IMR-90 (cell line): ENCODE data around the gene CTAGE1. TPM values are rescaled to one million over a fixed set of nuclear protein-coding genes. Genes with fewer than 3 reads are reported as not detected.

Experiments used
- ATAC-seq: fragments of 200-7000 bp; cut with Tn5 transposase; 2 replicates; pipeline ENCODE4 v1.9.1; 2020; ENCODE audit warnings: low read depth, mild to moderate bottlenecking, moderate library complexity
- BruUV-seq: library from RNA; stranded (reverse); fragments of 400-500 nt; replicated peaks from 2 replicates; lab custom pipeline; 2021; lab: Mats Ljungman, UMichigan
- CTCF ChIA-PET: fragments of 300-600 bp; formaldehyde crosslinking; extraction: SDS; loops from one replicate; lab custom pipeline; 2021; ENCODE audit warnings: antibody characterized with exemption; lab: Yijun Ruan, JAX
- POLR2A ChIA-PET: fragments of 300-600 bp; sonication (Branson Sonifier 250); formaldehyde crosslinking; loops from one replicate; lab custom pipeline; 2022; ENCODE audit warnings: antibody characterized with exemption; ENCODE audit not compliant: unreplicated experiment; lab: Charles Lee
- DNase-seq: peaks from one replicate; pipeline ENCODE4 v3.0.0; 2013
- H2AFZ ChIP-seq: replicated peaks from 2 replicates; pipeline ENCODE3; 2013; ENCODE audit warnings: low read length, mild to moderate bottlenecking; ENCODE audit not compliant: poor library complexity
- H2AK5ac ChIP-seq: 2 replicates; pipeline ENCODE4 v1.6.1; 2013; ENCODE audit warnings: low read depth, low read length, inconsistent platforms
- H2AK9ac ChIP-seq: replicated peaks from 2 replicates; pipeline ENCODE3; 2013; ENCODE audit warnings: mild to moderate bottlenecking, low read depth, low read length, moderate library complexity; ENCODE audit not compliant: poor library complexity
- H2BK120ac ChIP-seq: 2 replicates; pipeline ENCODE4 v1.6.1; 2013; ENCODE audit warnings: low read depth, low read length, inconsistent platforms
- H2BK15ac ChIP-seq: 3 replicates; pipeline ENCODE4 v1.6.1; 2013; ENCODE audit warnings: low read depth, low read length, inconsistent platforms
- H2BK20ac ChIP-seq: 2 replicates; pipeline ENCODE4 v1.6.1; 2013; ENCODE audit warnings: low read depth, mild to moderate bottlenecking, inconsistent platforms, low read length, moderate library complexity
- H2BK5ac ChIP-seq: 2 replicates; pipeline ENCODE4 v1.6.1; 2013; ENCODE audit warnings: mild to moderate bottlenecking, low read depth, low read length, inconsistent platforms; ENCODE audit not compliant: poor library complexity, severe bottlenecking
- H3K14ac ChIP-seq: replicated peaks from 2 replicates; pipeline ENCODE4 v1.6.1; 2013; ENCODE audit warnings: low read depth, low read length, inconsistent platforms
- H3K18ac ChIP-seq: 2 replicates; pipeline ENCODE4 v1.6.1; 2013; ENCODE audit warnings: low read depth, low read length, control low read depth
- H3K23ac ChIP-seq: 2 replicates; pipeline ENCODE4 v1.6.1; 2013; ENCODE audit warnings: low read depth, low read length, inconsistent platforms
- H3K27ac ChIP-seq: 2 replicates; pipeline ENCODE4 v1.5.1; 2013; ENCODE audit warnings: mild to moderate bottlenecking, control low read depth, low read length; ENCODE audit not compliant: insufficient read depth
- H3K27me3 ChIP-seq: 2 replicates; pipeline ENCODE4 v1.6.1; 2013; ENCODE audit warnings: low read length; ENCODE audit not compliant: control insufficient read depth, insufficient read depth
- H3K36me3 ChIP-seq: 2 replicates; pipeline ENCODE4 v1.6.1; 2013; ENCODE audit warnings: low read length, mixed read lengths; ENCODE audit not compliant: control insufficient read depth, insufficient read depth
- H3K4ac ChIP-seq: 2 replicates; pipeline ENCODE4 v1.6.1; 2013; ENCODE audit warnings: low read depth, low read length, inconsistent platforms
- H3K4me1 ChIP-seq: 2 replicates; pipeline ENCODE4 v1.6.1; 2013; ENCODE audit warnings: low read length, mixed read lengths; ENCODE audit not compliant: control insufficient read depth, insufficient read depth
- H3K4me2 ChIP-seq: 2 replicates; pipeline ENCODE4 v1.6.1; 2013; ENCODE audit warnings: low read depth, mild to moderate bottlenecking, control low read depth, low read length, moderate library complexity
- H3K4me3 ChIP-seq: 2 replicates; pipeline ENCODE4 v1.5.1; 2013; ENCODE audit warnings: low read depth, mild to moderate bottlenecking, control low read depth, low read length, moderate library complexity; ENCODE audit not compliant: insufficient read depth
- H3K56ac ChIP-seq: 2 replicates; pipeline ENCODE4 v1.6.1; 2013; ENCODE audit warnings: low read length, inconsistent platforms; ENCODE audit not compliant: insufficient read depth; ENCODE audit errors: extremely low read depth
- H3K79me1 ChIP-seq, 2 experiments: 2 replicates each; pipeline ENCODE4 v1.6.1; 2013; ENCODE audit warnings: low read length in 2 of 2, inconsistent platforms in 1 of 2, low read depth in 1 of 2
- H3K9ac ChIP-seq: 2 replicates; pipeline ENCODE4 v1.6.1; 2013; ENCODE audit warnings: low read depth, low read length, control low read depth
- H3K9me1 ChIP-seq: 2 replicates; pipeline ENCODE4 v1.6.1; 2013; ENCODE audit warnings: low read length, inconsistent platforms; ENCODE audit not compliant: insufficient read depth
- H3K9me3 ChIP-seq: 2 replicates; pipeline ENCODE4 v1.6.1; 2013; ENCODE audit warnings: low read length; ENCODE audit not compliant: control insufficient read depth, insufficient read depth
- H4K20me1 ChIP-seq: 2 replicates; pipeline ENCODE4 v1.6.1; 2013; ENCODE audit warnings: low read length, inconsistent platforms; ENCODE audit not compliant: insufficient read depth
- H4K5ac ChIP-seq: 2 replicates; pipeline ENCODE4 v1.6.1; 2013; ENCODE audit warnings: mild to moderate bottlenecking, low read depth, low read length, control low read depth
- H4K8ac ChIP-seq, 2 experiments: 2 replicates each; pipeline ENCODE4 v1.6.1; 2013; ENCODE audit warnings: low read depth in 2 of 2, low read length in 2 of 2, control low read depth in 1 of 2, inconsistent platforms in 1 of 2
- H4K91ac ChIP-seq: 2 replicates; pipeline ENCODE4 v1.6.1; 2013; ENCODE audit warnings: low read depth, low read length, inconsistent platforms; ENCODE audit not compliant: insufficient read depth
- BHLHE40 ChIP-seq: fragments of 150-350 bp; IDR thresholded peaks from 2 replicates; pipeline ENCODE4 v1.6.1; 2016; ENCODE audit warnings: mild to moderate bottlenecking, low read depth, low read length
- CEBPB ChIP-seq: IDR thresholded peaks from 2 replicates; pipeline ENCODE4 v1.6.1; 2012; ENCODE audit warnings: low read depth, low read length, improper control_type of control experiment
- CHD1 ChIP-seq: IDR thresholded peaks from 2 replicates; pipeline ENCODE4 v1.6.1; 2012; ENCODE audit warnings: low read depth, low read length, improper control_type of control experiment
- FOS ChIP-seq: fragments of 150-350 bp; IDR thresholded peaks from 2 replicates; pipeline ENCODE4 v1.6.1; 2016; ENCODE audit warnings: low read depth, low read length
- MAFK ChIP-seq: IDR thresholded peaks from 2 replicates; pipeline ENCODE4 v1.6.1; 2012; ENCODE audit warnings: low read depth, low read length, improper control_type of control experiment
- MXI1 ChIP-seq: IDR thresholded peaks from 2 replicates; pipeline ENCODE4 v1.6.1; 2012; ENCODE audit warnings: low read depth, mild to moderate bottlenecking, low read length, moderate library complexity, borderline replicate concordance
- POLR2A ChIP-seq: IDR thresholded peaks from 2 replicates; pipeline ENCODE4 v1.6.1; 2012; ENCODE audit warnings: mild to moderate bottlenecking, low read depth, low read length
- RCOR1 ChIP-seq: IDR thresholded peaks from 2 replicates; pipeline ENCODE4 v1.6.1; 2012; ENCODE audit warnings: mild to moderate bottlenecking, low read length, improper control_type of control experiment; ENCODE audit not compliant: insufficient replicate concordance
- RFX5 ChIP-seq: IDR thresholded peaks from 2 replicates; pipeline ENCODE4 v1.8.0; 2012; ENCODE audit warnings: low read depth, mild to moderate bottlenecking, low read length, moderate library complexity
- WGBS, 2 experiments: methylation state at CpG; one replicate each; pipeline versions ENCODE4 v1.1.5 to v1.1.7; 2013; ENCODE audit warnings: missing lambda C conversion rate in 2 of 2; ENCODE audit not compliant: insufficient read length in 1 of 2; ENCODE audit errors: extremely low coverage in 2 of 2; 5-methylcytosine and 5-hydroxymethylcytosine counted together
- dilution Hi-C: fragments of 300-500 bp; cut with HindIII; formaldehyde crosslinking; loops from one replicate; pipeline ENCODE4 v1.14.3; 2018; ENCODE audit warnings: low sequenced_read_pairs; ENCODE audit not compliant: unreplicated experiment
- in situ Hi-C: fragments of 300-500 bp; cut with MboI; formaldehyde crosslinking; loops from 3 replicates; pipeline ENCODE4 v1.14.3; 2019; ENCODE audit warnings: low sequenced_read_pairs, inconsistent platforms, mixed read lengths
- intact Hi-C: fragments of 100-400 bp; cut with micrococcal nuclease; formaldehyde crosslinking; loops from 2 replicates; pipeline ENCODE4 v1.10.0; 2022
- polyA plus RNA-seq, 3 experiments: library from polyadenylated mRNA; depleted of rRNA; stranded (reverse); fragments of >200 nt; gene quantifications; 2 replicates each; pipeline ENCODE4 v1.2.3, GENCODE V29; 2012; ENCODE audit warnings: low replicate concordance in 1 of 3
- total RNA-seq: library from RNA; depleted of rRNA; stranded (reverse); fragments of >200 nt; gene quantifications from 2 replicates; pipeline ENCODE4 v1.2.3, GENCODE V29; 2012
- TF ChIP-seq, protein P1 (sequence below): conservative IDR thresholded peaks from 2 replicates; pipeline ENCODE4 v1.5.1; 2012; ENCODE audit warnings: mild to moderate bottlenecking, low read depth, low read length, improper control_type of control experiment
- TF ChIP-seq, protein P2 (sequence below): fragments of 150-350 bp; IDR thresholded peaks from 2 replicates; pipeline ENCODE4 v1.6.1; 2017; ENCODE audit warnings: mild to moderate bottlenecking, antibody characterized with exemption, low read length, low read depth

The CTAGE1 gene
- total and polyA plus RNA-seq, 2 of the 4 experiments (the other 2 are of a cell fraction), result 0.09 TPM; not detected in 1

DNA sequence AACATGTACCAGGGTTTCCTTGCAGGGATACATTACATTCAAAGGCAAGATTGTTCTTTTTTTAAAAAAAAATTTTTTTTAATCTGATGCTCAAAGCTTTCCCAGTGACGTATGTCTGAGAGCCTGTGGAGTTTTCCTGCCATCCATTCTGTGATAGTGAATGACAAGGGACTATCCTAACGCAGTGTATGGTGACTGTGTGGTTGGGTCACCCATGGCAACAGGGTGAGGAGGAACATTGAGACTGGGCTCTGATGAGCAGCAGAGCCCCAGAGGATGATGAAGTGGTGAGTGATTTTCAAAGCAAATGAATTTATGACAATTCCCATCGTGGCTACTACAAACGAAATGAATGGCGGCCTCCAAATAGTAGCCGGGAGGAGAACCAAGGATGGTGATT is 28.6 kb upstream of the CTAGE1 start:
- no peak overlapping the region for H4K8ac ChIP-seq
- ATAC-seq (no peak), DNase-seq (no peak)
- H3K23ac ChIP-seq, result no peak overlapping the region
- no peak overlapping the region for H2AK5ac ChIP-seq
- TF ChIP-seq CHD1 (no peak), MAFK (no peak), FOS (no peak), BHLHE40 (no peak), CEBPB (no peak), POLR2A (no peak), MXI1 (no peak), RCOR1 (no peak), RFX5 (no peak)
- TF ChIP-seq, protein P1, sequence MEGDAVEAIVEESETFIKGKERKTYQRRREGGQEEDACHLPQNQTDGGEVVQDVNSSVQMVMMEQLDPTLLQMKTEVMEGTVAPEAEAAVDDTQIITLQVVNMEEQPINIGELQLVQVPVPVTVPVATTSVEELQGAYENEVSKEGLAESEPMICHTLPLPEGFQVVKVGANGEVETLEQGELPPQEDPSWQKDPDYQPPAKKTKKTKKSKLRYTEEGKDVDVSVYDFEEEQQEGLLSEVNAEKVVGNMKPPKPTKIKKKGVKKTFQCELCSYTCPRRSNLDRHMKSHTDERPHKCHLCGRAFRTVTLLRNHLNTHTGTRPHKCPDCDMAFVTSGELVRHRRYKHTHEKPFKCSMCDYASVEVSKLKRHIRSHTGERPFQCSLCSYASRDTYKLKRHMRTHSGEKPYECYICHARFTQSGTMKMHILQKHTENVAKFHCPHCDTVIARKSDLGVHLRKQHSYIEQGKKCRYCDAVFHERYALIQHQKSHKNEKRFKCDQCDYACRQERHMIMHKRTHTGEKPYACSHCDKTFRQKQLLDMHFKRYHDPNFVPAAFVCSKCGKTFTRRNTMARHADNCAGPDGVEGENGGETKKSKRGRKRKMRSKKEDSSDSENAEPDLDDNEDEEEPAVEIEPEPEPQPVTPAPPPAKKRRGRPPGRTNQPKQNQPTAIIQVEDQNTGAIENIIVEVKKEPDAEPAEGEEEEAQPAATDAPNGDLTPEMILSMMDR, result no peak
- TF ChIP-seq, protein P2, sequence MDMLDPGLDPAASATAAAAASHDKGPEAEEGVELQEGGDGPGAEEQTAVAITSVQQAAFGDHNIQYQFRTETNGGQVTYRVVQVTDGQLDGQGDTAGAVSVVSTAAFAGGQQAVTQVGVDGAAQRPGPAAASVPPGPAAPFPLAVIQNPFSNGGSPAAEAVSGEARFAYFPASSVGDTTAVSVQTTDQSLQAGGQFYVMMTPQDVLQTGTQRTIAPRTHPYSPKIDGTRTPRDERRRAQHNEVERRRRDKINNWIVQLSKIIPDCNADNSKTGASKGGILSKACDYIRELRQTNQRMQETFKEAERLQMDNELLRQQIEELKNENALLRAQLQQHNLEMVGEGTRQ, result no peak
- H2BK120ac ChIP-seq, result no peak overlapping the region
- no peak overlapping the region for H3K18ac ChIP-seq
- no peak overlapping the region for H3K14ac ChIP-seq
- H3K9ac ChIP-seq, result no peak overlapping the region
- no TSS peak for BruUV-seq
- H3K27ac ChIP-seq, result no peak overlapping the region
- no peaks in the 10 kb centered on the region for H3K79me1 ChIP-seq
- H4K91ac ChIP-seq, result no peak overlapping the region
- intact Hi-C loops (no loop called here), dilution Hi-C loops (no loop called here), in situ Hi-C loops (no loop called here)
- H2BK15ac ChIP-seq, result no peak overlapping the region
- no peak overlapping the region for H2AFZ ChIP-seq
- H4K20me1 ChIP-seq, result no peaks in the 10 kb centered on the region
- H3K4me3 ChIP-seq, result no peak overlapping the region
- no peak overlapping the region for H2AK9ac ChIP-seq
- 78% methylated on average over 5 of the region's 6 CpGs; no CpG with 5 or more reads in 1 of the 2 experiments for WGBS, 2 experiments
- H2BK5ac ChIP-seq, result no peak overlapping the region
- CTCF ChIA-PET, result no interaction called here
- no peak overlapping the region for H2BK20ac ChIP-seq
- no peaks in the 10 kb centered on the region; the same call in 1 of the 2 replicates for H3K9me3 ChIP-seq
- peaks cover 5% of the 10 kb centered on the region for H3K4me1 ChIP-seq
- H3K4me2 ChIP-seq, result no peak overlapping the region
- no peaks in the 10 kb centered on the region for H3K36me3 ChIP-seq
- no peak overlapping the region for H3K4ac ChIP-seq
- no peak overlapping the region for H3K56ac ChIP-seq
- H3K9me1 ChIP-seq, result no peaks in the 10 kb centered on the region
- POLR2A ChIA-PET, result no interaction called here
- H3K27me3 ChIP-seq, result no peaks in the 10 kb centered on the region
- H4K5ac ChIP-seq, result no peak overlapping the region
